ENCODE results near the gene STAG3.

STAG3 gene

GRCh38 chr7:100147278-100147677 lies 30.4 kb upstream of the STAG3 start:
- H4K20me1 ChIP-seq = peaks cover 6% of the 10 kb centered on the region; the same call in 1 of the 2 replicates
- no peak overlapping the region for H3K9ac ChIP-seq
- H3K27me3 ChIP-seq = no peaks in the 10 kb centered on the region
- H3K9me3 ChIP-seq = no peaks in the 10 kb centered on the region
- peaks cover 29% of the 10 kb centered on the region for H3K4me1 ChIP-seq
- no peak for TF ChIP-seq Cebpa-rat (IDR thresholded peaks at IDR 0.05)
- no peak overlapping the region for H3K4me3 ChIP-seq
- H3K27ac ChIP-seq = no peak overlapping the region
- no peak overlapping the region for H3K4me2 ChIP-seq
- peaks cover 11% of the 10 kb centered on the region; the same call in 1 of the 2 replicates for H3K36me3 ChIP-seq

DNA sequence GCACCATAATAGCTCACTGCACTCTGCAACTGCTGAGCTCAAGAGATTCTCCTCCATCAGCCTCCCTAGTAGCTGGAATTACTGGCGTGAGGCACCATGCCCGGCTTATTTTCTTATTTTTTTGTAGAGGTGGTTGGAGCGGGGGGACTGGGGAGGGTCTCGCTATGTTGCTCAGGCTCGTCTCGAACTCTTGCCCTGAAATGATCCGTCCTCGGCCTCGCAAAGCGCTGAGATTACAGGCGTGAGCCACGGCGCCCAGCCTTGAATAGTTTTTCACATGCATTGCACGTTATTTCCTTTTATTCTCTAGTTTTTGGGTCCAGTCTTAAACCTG lies 29.5 kb upstream of the STAG3 start:
- Histone ChIP-seq H3K9me3 (no peaks in the 10 kb centered on the region), H3K4me2 (peak overlapping the region; percentile 96), H4K20me1 (peaks cover 9% of the 10 kb centered on the region), H3K4me3 (peak overlapping the region; percentile 90), H3K27ac (peak overlapping the region; percentile 58), H3K4me1 (peaks cover 38% of the 10 kb centered on the region), H3K9ac (peak overlapping the region; percentile 49), H3K36me3 (peaks cover 19% of the 10 kb centered on the region), H3K27me3 (no peaks in the 10 kb centered on the region)
- TF ChIP-seq Cebpa-rat (IDR thresholded peaks at IDR 0.05) = no peak

- Histone ChIP-seq H3K9me3 (no peaks in the 10 kb centered on the region), H3K4me2 (peak within 1 kb of the TSS; percentile 96), H4K20me1 (peaks cover 15% of the 10 kb centered on the region), H3K36me3 (peaks cover 25% of the 10 kb centered on the region), H3K27me3 (no peaks in the 10 kb centered on the region), H3K9ac (peak within 1 kb of the TSS; percentile 89), H3K27ac (peak within 1 kb of the TSS; percentile 86), H3K4me3 (peak within 1 kb of the TSS; percentile 90), H3K4me1 (peaks cover 43% of the 10 kb centered on the region)
- peak; percentile 75; the same call in 1 of the 2 replicates for TF ChIP-seq Cebpa-rat (IDR thresholded peaks at IDR 0.05)
Measured at GRCh38 chr7:100148559-100149328, 29.0 kb upstream of the STAG3 start, which contains the start of gene LAMTOR4. Gene LAMTOR4, plus strand, starts transcription at chr7:100148918. Its CDS starts 55 bp downstream, at chr7:100148973.

- Histone ChIP-seq H3K4me1 (peaks cover 78% of the 10 kb centered on the region), H3K27me3 (no peaks in the 10 kb centered on the region), H3K27ac (no peak overlapping the region), H3K4me2 (peak overlapping the region; percentile 49), H3K36me3 (peaks cover 56% of the 10 kb centered on the region), H3K9ac (no peak overlapping the region), H3K4me3 (no peak overlapping the region), H4K20me1 (peaks cover 52% of the 10 kb centered on the region), H3K9me3 (no peaks in the 10 kb centered on the region)
- no peak for TF ChIP-seq Cebpa-rat (IDR thresholded peaks at IDR 0.05)
Measured at GRCh38 chr7:100152404-100152803, 25.3 kb upstream of the STAG3 start.

GRCh38 chr7:100152937-100153666 lies 24.6 kb upstream of the STAG3 start:
- Histone ChIP-seq H4K20me1 (peaks cover 59% of the 10 kb centered on the region), H3K27ac (no peak overlapping the region), H3K36me3 (peaks cover 56% of the 10 kb centered on the region), H3K9me3 (no peaks in the 10 kb centered on the region), H3K4me3 (no peak overlapping the region), H3K27me3 (no peaks in the 10 kb centered on the region), H3K9ac (no peak overlapping the region), H3K4me2 (peak overlapping the region; percentile 49), H3K4me1 (peaks cover 80% of the 10 kb centered on the region)
- TF ChIP-seq Cebpa-rat (IDR thresholded peaks at IDR 0.05) = no peak

DNA sequence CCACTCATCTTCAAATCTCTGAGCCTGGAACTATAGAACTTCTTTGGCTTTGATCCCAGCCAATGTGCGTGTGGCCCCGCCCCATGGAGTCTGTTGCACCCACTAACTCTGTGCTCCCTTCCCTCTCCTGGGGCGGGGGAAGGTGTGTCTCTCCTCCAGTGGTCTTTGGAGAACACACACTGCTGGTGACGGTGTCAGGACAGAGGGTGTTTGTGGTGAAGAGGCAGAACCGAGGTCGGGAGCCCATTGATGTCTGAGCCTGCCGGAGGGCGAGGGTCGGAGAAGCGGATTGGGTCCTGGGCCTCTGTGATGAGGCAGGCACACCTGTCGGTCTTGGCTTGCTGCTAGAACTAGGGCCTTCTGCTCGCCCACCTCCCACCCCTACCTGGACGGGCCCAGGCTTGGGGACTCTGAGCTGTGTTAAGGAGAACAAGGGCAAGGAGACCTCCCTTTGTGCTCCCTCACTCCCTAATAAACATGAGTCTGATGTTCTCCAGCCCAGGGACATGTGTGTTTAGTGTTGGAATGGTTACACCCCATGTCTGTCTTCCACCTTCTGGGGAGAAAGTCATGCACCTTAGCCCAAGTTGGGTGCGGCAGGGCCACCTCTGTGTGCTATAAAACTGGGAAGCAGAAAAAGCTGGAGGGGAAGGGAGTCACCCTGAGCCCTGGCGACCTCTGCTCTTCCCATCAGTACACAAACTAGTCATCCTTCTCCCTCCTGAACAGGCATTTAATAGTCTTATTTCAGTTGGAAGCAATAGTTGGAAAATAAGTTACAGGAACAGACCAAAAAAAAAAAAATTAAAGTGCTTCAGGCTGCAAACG lies 23.8 kb upstream of the STAG3 start:
- Histone ChIP-seq H3K36me3 (peaks cover 56% of the 10 kb centered on the region), H3K4me3 (no peak overlapping the region), H4K20me1 (peaks cover 60% of the 10 kb centered on the region), H3K4me1 (peaks cover 80% of the 10 kb centered on the region), H3K27ac (no peak overlapping the region), H3K27me3 (no peaks in the 10 kb centered on the region), H3K9me3 (no peaks in the 10 kb centered on the region), H3K4me2 (no peak overlapping the region), H3K9ac (0 out of 2 replicates have a peak overlapping the region, but pooled peaks have one; percentile 19)
- TF ChIP-seq Cebpa-rat (IDR thresholded peaks at IDR 0.05) = no peak

DNA sequence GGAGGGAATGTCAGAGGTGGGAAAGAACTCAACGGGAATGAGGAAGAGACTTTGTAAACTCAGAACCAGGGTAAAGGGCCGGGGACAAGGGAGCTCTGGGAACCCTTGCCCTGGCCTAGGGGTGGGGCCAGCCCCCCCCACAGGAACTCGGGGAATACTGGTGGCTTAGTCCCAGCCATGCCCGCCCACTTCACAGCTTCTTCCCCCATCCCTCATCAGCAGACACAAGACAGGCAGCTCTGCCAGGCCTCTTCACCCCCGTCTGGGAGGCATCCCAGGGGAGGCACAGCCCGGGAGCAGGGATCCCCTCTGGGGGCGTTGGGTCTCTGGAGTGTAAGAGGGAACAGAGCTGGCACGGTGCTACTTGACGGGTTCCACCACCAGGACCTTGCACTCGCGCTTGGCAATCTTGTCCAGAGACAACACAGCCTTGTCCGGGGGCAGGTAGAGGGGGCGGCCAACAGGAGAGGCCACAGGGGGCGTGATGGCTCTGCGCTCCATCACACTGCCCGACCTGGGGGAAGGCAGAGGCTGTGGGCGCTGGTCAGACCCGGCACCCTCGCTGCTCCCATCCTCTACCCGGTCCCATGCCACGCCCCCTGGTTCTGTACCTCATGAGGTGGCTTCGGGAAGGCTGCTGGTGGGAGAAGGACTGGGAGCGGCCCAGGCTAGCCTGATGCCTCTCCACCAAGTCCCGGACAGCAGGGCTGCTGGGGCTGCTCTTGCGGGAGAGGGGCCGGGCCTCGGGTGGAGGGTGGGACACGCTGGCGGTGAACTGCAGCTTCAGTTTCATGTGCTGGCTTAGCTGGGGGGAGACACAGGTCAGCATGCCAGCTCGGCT lies 22.8 kb upstream of the STAG3 start:
- Histone ChIP-seq H3K9me3 (no peaks in the 10 kb centered on the region), H3K4me3 (no peak overlapping the region), H3K4me2 (peak overlapping the region; percentile 32; the same call in 1 of the 2 replicates), H3K9ac (peak overlapping the region; percentile 19; the same call in 1 of the 2 replicates), H3K27ac (no peak overlapping the region), H3K27me3 (no peaks in the 10 kb centered on the region), H4K20me1 (peaks cover 60% of the 10 kb centered on the region), H3K36me3 (peaks cover 56% of the 10 kb centered on the region), H3K4me1 (peaks cover 82% of the 10 kb centered on the region)
- TF ChIP-seq Cebpa-rat (IDR thresholded peaks at IDR 0.05) = no peak

GRCh38 chr7:100155553-100156317 lies 22.0 kb upstream of the STAG3 start:
- Histone ChIP-seq H3K9ac (no peak overlapping the region), H3K27ac (no peak overlapping the region), H3K9me3 (no peaks in the 10 kb centered on the region), H3K4me3 (no peak overlapping the region), H3K27me3 (no peaks in the 10 kb centered on the region), H3K36me3 (peaks cover 56% of the 10 kb centered on the region), H4K20me1 (peaks cover 60% of the 10 kb centered on the region), H3K4me1 (peaks cover 73% of the 10 kb centered on the region), H3K4me2 (no peak overlapping the region)
- TF ChIP-seq Cebpa-rat (IDR thresholded peaks at IDR 0.05) = no peak
